NCI-H1417 (cell line): ENCODE measurements around the gene CSF3.

Experiments used
- DNase-seq, 3 experiments: peaks; one replicate each; lab custom pipeline; 2025; lab: John Stamatoyannopoulos, UW

The CSF3 gene

GRCh38 chr17:40015005-40015997 lies at the start of gene CSF3:
Gene CSF3 (plus strand): TSS chr17:40015440. CDS start chr17:40015475, 35 bp downstream.
- peak in 1 of 3 experiments; percentile 14 for DNase-seq

- no peak for DNase-seq
Observed at GRCh38 chr17:39966771-39967170, 48.5 kb upstream of the CSF3 start.

GRCh38 chr17:39968761-39969160 lies 46.5 kb upstream of the CSF3 start:
- no peak for DNase-seq

- DNase-seq: no peak
Observed at GRCh38 chr17:39969375-39969774, 45.9 kb upstream of the CSF3 start.

- DNase-seq: no peak
Observed at GRCh38 chr17:39970157-39970692, 45.0 kb upstream of the CSF3 start.

GRCh38 chr17:39971076-39971603 lies 44.1 kb upstream of the CSF3 start:
- DNase-seq: no peak

GRCh38 chr17:39972271-39972670 lies 43.0 kb upstream of the CSF3 start:
- DNase-seq: no peak

- no peak for DNase-seq
Observed at GRCh38 chr17:39973496-39973895, 41.7 kb upstream of the CSF3 start.

- no peak for DNase-seq
Observed at GRCh38 chr17:39974433-39974832, 40.8 kb upstream of the CSF3 start.

GRCh38 chr17:39975801-39976200 lies 39.4 kb upstream of the CSF3 start:
- DNase-seq: no peak

- DNase-seq: no peak
Observed at GRCh38 chr17:39979016-39979670, 36.1 kb upstream of the CSF3 start.

GRCh38 chr17:39979893-39980350 lies 35.3 kb upstream of the CSF3 start:
- peak in 1 of 3 experiments; percentile 86 for DNase-seq

GRCh38 chr17:39980351-39981206 lies 34.7 kb upstream of the CSF3 start, which contains the start of gene PSMD3:
Gene PSMD3 (plus strand): TSS chr17:39980807. CDS start chr17:39980971, 164 bp downstream.
- peak; percentile 98 to 100 (median 99) for DNase-seq

GRCh38 chr17:39981207-39981741 lies 34.0 kb upstream of the CSF3 start:
- DNase-seq: peak in 1 of 3 experiments; percentile 53

- DNase-seq: peak in 1 of 3 experiments; percentile 9
Observed at GRCh38 chr17:39981766-39982375, 33.4 kb upstream of the CSF3 start.

GRCh38 chr17:39988206-39988810 lies 26.9 kb upstream of the CSF3 start:
- DNase-seq: no peak

- DNase-seq: no peak
Observed at GRCh38 chr17:39994448-39994847, 20.8 kb upstream of the CSF3 start.

GRCh38 chr17:39995438-39995837 lies 19.8 kb upstream of the CSF3 start:
- DNase-seq: no peak

GRCh38 chr17:39996162-39996561 lies 19.1 kb upstream of the CSF3 start:
- no peak for DNase-seq

GRCh38 chr17:39996800-39997199 lies 18.4 kb upstream of the CSF3 start:
- no peak for DNase-seq
